Hepatocyte (in vitro differentiated cells): ENCODE results near the gene C21orf91. TPM values are rescaled to one million over a fixed set of nuclear protein-coding genes. Genes with fewer than 3 reads are reported as not detected.

ENCODE experiments used
- DNase-seq: peaks from one replicate; pipeline ENCODE4 v3.0.0-alpha.2; 2016; ENCODE audit warnings: low spot score
- H2AFZ ChIP-seq: fragments of 200-600 bp; sonication (generic); 2 replicates; pipeline ENCODE4 v1.6.0; 2016; ENCODE audit warnings: antibody characterized with exemption, mild to moderate bottlenecking
- H3K27ac ChIP-seq: fragments of 200-600 bp; sonication (generic); 2 replicates; pipeline ENCODE4 v1.5.1; 2016; ENCODE audit warnings: mild to moderate bottlenecking
- H3K27me3 ChIP-seq: fragments of 200-600 bp; sonication (generic); 2 replicates; pipeline ENCODE4 v1.6.1; 2016
- H3K36me3 ChIP-seq: fragments of 200-600 bp; sonication (generic); replicated peaks from 2 replicates; pipeline ENCODE4 v1.5.1; 2016; ENCODE audit warnings: low read depth; ENCODE audit not compliant: insufficient read depth
- H3K4me1 ChIP-seq: fragments of 200-600 bp; sonication (generic); 2 replicates; pipeline ENCODE4 v1.5.1; 2016; ENCODE audit warnings: mild to moderate bottlenecking, moderate library complexity; ENCODE audit not compliant: insufficient read depth
- H3K4me2 ChIP-seq: fragments of 200-600 bp; sonication (generic); 2 replicates; pipeline ENCODE4 v1.6.0; 2016
- H3K4me3 ChIP-seq: fragments of 200-600 bp; sonication (generic); 2 replicates; pipeline ENCODE4 v1.5.1; 2016; ENCODE audit warnings: mild to moderate bottlenecking
- H3K79me2 ChIP-seq: fragments of 200-600 bp; sonication (generic); 2 replicates; pipeline ENCODE4 v1.6.0; 2017; ENCODE audit warnings: mild to moderate bottlenecking
- H3K9me2 ChIP-seq: fragments of 200-600 bp; sonication (generic); replicated peaks from 2 replicates; pipeline ENCODE4 v1.6.0; 2017; ENCODE audit warnings: mild to moderate bottlenecking; ENCODE audit not compliant: insufficient read depth
- H3K9me3 ChIP-seq: fragments of 200-600 bp; sonication (generic); 2 replicates; pipeline ENCODE4 v1.5.1; 2016; ENCODE audit warnings: low read depth, mild to moderate bottlenecking
- H4K20me1 ChIP-seq: fragments of 200-600 bp; sonication (generic); 2 replicates; pipeline ENCODE4 v1.6.0; 2016; ENCODE audit warnings: mild to moderate bottlenecking; ENCODE audit not compliant: insufficient read depth, poor library complexity, severe bottlenecking
- CTCF ChIP-seq: fragments of 200-600 bp; sonication (generic); IDR thresholded peaks from 2 replicates; pipeline ENCODE4 v1.5.1; 2016; ENCODE audit warnings: antibody characterized with exemption, mild to moderate bottlenecking; ENCODE audit not compliant: poor library complexity
- EZH2 ChIP-seq: fragments of 200-600 bp; sonication (generic); IDR thresholded peaks from 2 replicates; pipeline ENCODE4 v1.6.1; 2016; ENCODE audit warnings: antibody characterized with exemption, mild to moderate bottlenecking, borderline replicate concordance
- EZH2phosphoT487 ChIP-seq: fragments of 200-600 bp; sonication (generic); IDR thresholded peaks from one replicate; pipeline ENCODE4 v1.6.1; 2018; ENCODE audit warnings: antibody characterized with exemption, mild to moderate bottlenecking, low read depth, moderate library complexity; ENCODE audit not compliant: unreplicated experiment, severe bottlenecking
- WGBS: methylation state at CpG from one replicate; pipeline ENCODE4 v1.1.6; 2016; ENCODE audit warnings: low lambda C conversion rate; ENCODE audit errors: missing lambda C conversion rate; 5-methylcytosine and 5-hydroxymethylcytosine counted together
- polyA plus RNA-seq: library from polyadenylated mRNA; unstranded; fragments of >200 nt; fragmentation: Nextera tagmentation; extraction: Ambion mirVana; gene quantifications from 2 replicates; pipeline ENCODE4 v1.2.1, GENCODE V29; 2016
- total RNA-seq: library from RNA; depleted of rRNA; stranded (reverse); fragments of >200 nt; gene quantifications from 2 replicates; pipeline ENCODE4 v1.2.3, GENCODE V29; 2014

C21orf91 gene
- total and polyA plus RNA-seq, 2 experiments from 2014 or later = 3.9 to 11.1 TPM

GRCh38 chr21:17746920-17747319 lies 72.2 kb downstream of the C21orf91 start:
- 78% methylated on average over 2 of the region's 2 CpGs for WGBS
- Histone ChIP-seq H3K27ac (no peak overlapping the region), H3K9me3 (no peaks in the 10 kb centered on the region)

GRCh38 chr21:17745086-17745485 lies 74.1 kb downstream of the C21orf91 start:
- H4K20me1 ChIP-seq = no peaks in the 10 kb centered on the region
- 86% methylated on average over 6 of the region's 6 CpGs for WGBS

More at GRCh38 chr21:17746920-17747319, 72.2 kb downstream of the C21orf91 start:
- Histone ChIP-seq H3K27me3 (no peaks in the 10 kb centered on the region), H3K9me2 (no peaks in the 10 kb centered on the region), H3K4me1 (no peaks in the 10 kb centered on the region), H2AFZ (no peak overlapping the region), H4K20me1 (no peaks in the 10 kb centered on the region), H3K36me3 (no peaks in the 10 kb centered on the region), H3K4me3 (no peak overlapping the region), H3K4me2 (no peak overlapping the region), H3K79me2 (no peaks in the 10 kb centered on the region)
- no peak for DNase-seq
- no peak for TF ChIP-seq EZH2phosphoT487
- TF ChIP-seq CTCF = no peak
- TF ChIP-seq EZH2 = no peak

GRCh38 chr21:17742940-17743592 lies 76.1 kb downstream of the C21orf91 start:
- H3K27ac ChIP-seq = peak overlapping the region; percentile 18
- H3K4me3 ChIP-seq = no peak overlapping the region
- no peaks in the 10 kb centered on the region for H3K9me3 ChIP-seq
- H3K79me2 ChIP-seq = no peaks in the 10 kb centered on the region
- H3K27me3 ChIP-seq = no peaks in the 10 kb centered on the region
- no peaks in the 10 kb centered on the region for H3K9me2 ChIP-seq
- H3K4me1 ChIP-seq = no peaks in the 10 kb centered on the region
- no peak overlapping the region for H2AFZ ChIP-seq
- TF ChIP-seq EZH2 (no peak), CTCF (no peak)
- WGBS = 88% methylated on average over 2 of the region's 2 CpGs
- DNase-seq = no peak
- H3K4me2 ChIP-seq = no peak overlapping the region
- H3K36me3 ChIP-seq = no peaks in the 10 kb centered on the region
- H4K20me1 ChIP-seq = no peaks in the 10 kb centered on the region

More at GRCh38 chr21:17745086-17745485, 74.1 kb downstream of the C21orf91 start:
- no peak overlapping the region for H2AFZ ChIP-seq
- TF ChIP-seq CTCF (no peak), EZH2phosphoT487 (no peak), EZH2 (no peak)
- H3K9me3 ChIP-seq = no peaks in the 10 kb centered on the region
- no peaks in the 10 kb centered on the region for H3K27me3 ChIP-seq
- no peak overlapping the region for H3K27ac ChIP-seq
- H3K4me1 ChIP-seq = no peaks in the 10 kb centered on the region
- H3K9me2 ChIP-seq = no peaks in the 10 kb centered on the region
- no peak overlapping the region for H3K4me3 ChIP-seq
- no peak overlapping the region for H3K4me2 ChIP-seq
- H3K36me3 ChIP-seq = no peaks in the 10 kb centered on the region
- DNase-seq = no peak
- H3K79me2 ChIP-seq = no peaks in the 10 kb centered on the region
